ENCODE measurements around the gene ABRAXAS1.

ABRAXAS1 gene

DNA sequence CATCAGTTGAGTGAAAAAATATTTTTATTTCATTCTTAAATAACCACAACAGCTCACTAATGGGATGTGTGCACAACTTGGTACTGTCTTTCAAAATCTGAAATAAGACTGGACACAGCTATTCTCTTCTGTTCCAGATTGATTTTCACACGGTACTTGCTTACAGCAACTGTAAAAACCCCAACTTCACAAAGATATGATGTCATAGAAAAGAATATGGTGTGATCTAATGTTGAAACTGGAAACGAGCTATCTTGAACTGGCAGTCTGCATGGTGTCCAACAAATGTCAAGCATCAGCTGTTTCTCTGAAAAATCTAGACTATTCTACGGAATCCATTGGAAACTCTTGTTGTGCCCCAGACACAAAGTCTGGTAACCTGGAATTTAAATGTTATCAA lies 44.0 kb downstream of the ABRAXAS1 start:
- H3K4me3 ChIP-seq (ENCODE audit: low read depth, low read length) = no peak overlapping the region
- no peak overlapping the region for H3K27ac ChIP-seq (ENCODE audit: low read depth, low read length)
- peaks cover 11% of the 10 kb centered on the region; the same call in 1 of the 2 replicates for H3K36me3 ChIP-seq (ENCODE audit: control insufficient read depth, insufficient read depth, low read length)
- no peak overlapping the region for H3K9ac ChIP-seq (ENCODE audit: low read depth, low read length)
- no peaks in the 10 kb centered on the region for H3K27me3 ChIP-seq (ENCODE audit: control insufficient read depth, insufficient read depth, low read length)
- H3K9me3 ChIP-seq (ENCODE audit: control insufficient read depth, insufficient read depth, low read length) = no peaks in the 10 kb centered on the region
- H3K4me1 ChIP-seq (ENCODE audit: control insufficient read depth, insufficient read depth, low read length) = no peaks in the 10 kb centered on the region

DNA sequence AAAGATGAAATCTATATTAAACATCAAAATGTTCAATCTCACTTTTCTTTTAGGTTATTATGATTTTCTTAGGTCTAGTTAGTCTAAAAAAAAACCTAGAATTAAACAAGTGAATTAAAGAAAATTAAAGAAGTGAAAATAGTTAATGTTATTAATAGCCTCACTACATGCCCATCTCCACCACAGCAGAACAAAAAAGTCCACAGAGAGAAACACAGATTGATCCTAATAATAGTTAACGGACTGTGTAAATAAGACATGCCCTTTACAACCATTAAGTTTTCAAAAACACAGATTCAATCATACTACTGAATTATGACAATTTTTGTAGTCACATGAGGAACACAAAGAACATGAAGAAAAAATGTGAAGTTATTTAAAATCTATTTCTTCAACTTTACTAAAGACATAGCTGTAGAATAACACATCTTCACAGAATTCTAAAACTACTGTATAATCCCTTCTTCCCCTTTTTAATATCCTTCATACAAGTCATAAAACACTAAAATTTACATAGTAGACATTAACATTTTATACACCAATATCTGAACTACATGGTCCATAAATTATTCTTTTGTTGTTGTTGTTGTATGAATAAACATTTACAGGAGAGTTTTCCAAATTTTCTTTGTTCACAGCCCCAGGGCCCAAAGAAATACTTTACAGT lies 44.6 kb downstream of the ABRAXAS1 start:
- Histone ChIP-seq H3K36me3 (ENCODE audit: control insufficient read depth, insufficient read depth, low read length) (peaks cover 11% of the 10 kb centered on the region; the same call in 1 of the 2 replicates), H3K9ac (ENCODE audit: low read depth, low read length) (no peak overlapping the region), H3K9me3 (ENCODE audit: control insufficient read depth, insufficient read depth, low read length) (no peaks in the 10 kb centered on the region), H3K27ac (ENCODE audit: low read depth, low read length) (no peak overlapping the region), H3K4me3 (ENCODE audit: low read depth, low read length) (no peak overlapping the region), H3K4me1 (ENCODE audit: control insufficient read depth, insufficient read depth, low read length) (no peaks in the 10 kb centered on the region), H3K27me3 (ENCODE audit: control insufficient read depth, insufficient read depth, low read length) (no peaks in the 10 kb centered on the region)

DNA sequence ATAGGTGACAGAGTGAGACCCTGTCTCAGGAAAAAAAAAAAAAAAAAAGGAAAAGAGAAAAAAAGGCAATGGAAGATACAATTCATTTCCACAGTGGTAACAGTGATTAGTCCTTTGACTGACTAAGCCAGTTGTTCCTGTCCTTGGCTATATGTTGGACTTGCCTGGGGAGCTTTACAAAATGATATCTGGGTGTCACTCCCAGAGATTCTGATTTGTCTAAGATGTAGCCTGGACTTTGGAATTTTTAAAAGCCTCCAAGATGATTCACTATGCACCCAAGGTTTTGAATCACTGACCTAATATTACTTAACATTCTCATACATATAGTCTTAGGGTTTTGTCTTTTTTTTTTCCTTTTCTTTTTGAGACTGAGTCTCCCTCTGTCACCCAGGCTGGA lies 46.2 kb downstream of the ABRAXAS1 start:
- Histone ChIP-seq H3K27me3 (ENCODE audit: control insufficient read depth, insufficient read depth, low read length) (no peaks in the 10 kb centered on the region), H3K9me3 (ENCODE audit: control insufficient read depth, insufficient read depth, low read length) (no peaks in the 10 kb centered on the region), H3K27ac (ENCODE audit: low read depth, low read length) (no peak overlapping the region), H3K4me3 (ENCODE audit: low read depth, low read length) (no peak overlapping the region), H3K36me3 (ENCODE audit: control insufficient read depth, insufficient read depth, low read length) (0 out of 2 replicates have a peak, but pooled peaks cover 11% of the 10 kb centered on the region), H3K9ac (ENCODE audit: low read depth, low read length) (no peak overlapping the region), H3K4me1 (ENCODE audit: control insufficient read depth, insufficient read depth, low read length) (no peaks in the 10 kb centered on the region)

DNA sequence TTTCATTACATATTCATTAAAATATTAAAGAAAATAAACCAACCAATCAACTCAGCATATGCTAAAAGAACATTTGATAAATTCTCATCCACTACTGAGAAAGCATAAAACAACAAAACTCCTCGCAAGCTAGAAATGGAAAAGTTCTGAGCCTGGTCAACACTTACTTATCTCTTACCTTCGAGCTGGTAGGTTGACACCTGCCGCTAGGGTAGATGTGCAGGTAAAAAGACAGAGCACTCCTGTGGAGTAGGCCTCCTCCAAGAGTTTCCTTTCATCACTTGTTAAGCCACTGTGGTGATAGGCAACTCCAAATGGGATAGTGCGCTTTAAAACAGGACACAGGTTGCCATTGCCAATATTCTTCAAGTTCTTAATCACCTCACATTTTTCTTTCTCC lies 48.2 kb downstream of the ABRAXAS1 start:
- Histone ChIP-seq H3K9ac (ENCODE audit: low read depth, low read length) (no peak overlapping the region), H3K4me1 (ENCODE audit: control insufficient read depth, insufficient read depth, low read length) (no peaks in the 10 kb centered on the region), H3K9me3 (ENCODE audit: control insufficient read depth, insufficient read depth, low read length) (no peaks in the 10 kb centered on the region), H3K4me3 (ENCODE audit: low read depth, low read length) (no peak overlapping the region), H3K36me3 (ENCODE audit: control insufficient read depth, insufficient read depth, low read length) (0 out of 2 replicates have a peak, but pooled peaks cover 8% of the 10 kb centered on the region), H3K27me3 (ENCODE audit: control insufficient read depth, insufficient read depth, low read length) (no peaks in the 10 kb centered on the region), H3K27ac (ENCODE audit: low read depth, low read length) (no peak overlapping the region)

DNA sequence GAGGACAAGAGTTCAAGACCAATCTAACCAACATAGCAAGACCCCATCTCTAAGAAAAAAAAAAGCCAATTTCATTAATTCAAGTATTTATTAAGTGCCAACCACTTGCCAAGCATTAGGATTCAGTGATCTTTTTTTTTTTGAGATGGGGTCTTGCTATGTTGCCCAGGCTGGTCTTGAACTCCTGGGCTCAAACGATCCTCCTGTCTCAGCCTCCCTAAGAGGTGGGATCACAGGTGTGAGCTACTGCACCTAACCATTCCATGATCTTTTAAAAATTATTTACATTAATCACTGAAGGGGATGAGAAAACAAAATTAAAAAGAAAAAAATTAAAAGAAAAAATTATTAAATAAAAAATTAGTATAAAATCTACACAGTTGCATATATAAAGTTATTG lies 53.7 kb downstream of the ABRAXAS1 start:
- no peak overlapping the region for H3K4me3 ChIP-seq (ENCODE audit: low read depth, low read length)
- H3K36me3 ChIP-seq (ENCODE audit: control insufficient read depth, insufficient read depth, low read length) = no peaks in the 10 kb centered on the region
- no peak overlapping the region for H3K27ac ChIP-seq (ENCODE audit: low read depth, low read length)
- H3K27me3 ChIP-seq (ENCODE audit: control insufficient read depth, insufficient read depth, low read length) = no peaks in the 10 kb centered on the region
- H3K9me3 ChIP-seq (ENCODE audit: control insufficient read depth, insufficient read depth, low read length) = no peaks in the 10 kb centered on the region
- no peaks in the 10 kb centered on the region for H3K4me1 ChIP-seq (ENCODE audit: control insufficient read depth, insufficient read depth, low read length)
- no peak overlapping the region for H3K9ac ChIP-seq (ENCODE audit: low read depth, low read length)

DNA sequence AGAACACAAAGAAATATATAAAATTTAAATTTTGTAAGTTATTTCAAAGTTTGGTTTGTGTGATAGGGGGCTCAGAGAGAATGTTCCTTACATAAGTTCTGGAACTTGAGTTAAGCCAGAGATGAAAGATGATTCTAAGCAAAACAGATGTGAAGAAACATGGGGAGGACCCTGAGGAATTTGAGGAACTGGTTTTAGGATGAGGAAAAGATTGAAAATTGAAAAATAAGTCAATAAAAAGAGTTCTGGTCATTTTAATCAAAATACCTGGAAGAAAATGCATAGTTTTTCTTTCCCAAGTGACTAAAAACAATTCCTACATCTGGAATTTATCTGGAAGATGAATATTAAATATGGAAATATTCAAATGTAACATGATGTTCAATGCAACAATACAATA lies 66.7 kb downstream of the ABRAXAS1 start:
- peaks cover 10% of the 10 kb centered on the region for H3K36me3 ChIP-seq (ENCODE audit: control insufficient read depth, insufficient read depth, low read length)
- no peaks in the 10 kb centered on the region for H3K9me3 ChIP-seq (ENCODE audit: control insufficient read depth, insufficient read depth, low read length)
- H3K4me1 ChIP-seq (ENCODE audit: control insufficient read depth, insufficient read depth, low read length) = no peaks in the 10 kb centered on the region
- no peaks in the 10 kb centered on the region for H3K27me3 ChIP-seq (ENCODE audit: control insufficient read depth, insufficient read depth, low read length)
- H3K27ac ChIP-seq (ENCODE audit: low read depth, low read length) = no peak overlapping the region
- no peak overlapping the region for H3K9ac ChIP-seq (ENCODE audit: low read depth, low read length)
- no peak overlapping the region for H3K4me3 ChIP-seq (ENCODE audit: low read depth, low read length)

DNA sequence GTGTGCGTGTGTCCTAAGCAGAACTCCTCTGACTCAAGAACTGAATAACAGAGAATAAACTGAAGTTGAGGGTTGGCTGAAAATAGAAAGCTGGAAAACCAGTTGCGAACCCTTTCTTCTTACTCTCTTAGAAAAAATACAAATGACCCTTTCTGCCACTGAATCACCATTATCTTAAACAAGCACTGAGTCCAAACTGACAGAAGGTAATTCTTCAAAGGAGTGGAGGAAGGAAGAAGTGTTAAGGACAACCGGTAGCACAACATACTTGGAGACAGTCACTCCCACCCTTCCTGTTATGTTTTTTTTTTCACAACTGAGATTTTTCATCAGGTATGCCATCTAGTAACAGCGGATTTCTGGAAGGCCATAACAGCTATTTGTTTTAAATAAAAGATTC lies 67.3 kb downstream of the ABRAXAS1 start:
- Histone ChIP-seq H3K4me3 (ENCODE audit: low read depth, low read length) (no peak overlapping the region), H3K4me1 (ENCODE audit: control insufficient read depth, insufficient read depth, low read length) (no peaks in the 10 kb centered on the region), H3K27me3 (ENCODE audit: control insufficient read depth, insufficient read depth, low read length) (no peaks in the 10 kb centered on the region), H3K27ac (ENCODE audit: low read depth, low read length) (no peak overlapping the region), H3K36me3 (ENCODE audit: control insufficient read depth, insufficient read depth, low read length) (peaks cover 10% of the 10 kb centered on the region), H3K9me3 (ENCODE audit: control insufficient read depth, insufficient read depth, low read length) (no peaks in the 10 kb centered on the region), H3K9ac (ENCODE audit: low read depth, low read length) (no peak overlapping the region)

DNA sequence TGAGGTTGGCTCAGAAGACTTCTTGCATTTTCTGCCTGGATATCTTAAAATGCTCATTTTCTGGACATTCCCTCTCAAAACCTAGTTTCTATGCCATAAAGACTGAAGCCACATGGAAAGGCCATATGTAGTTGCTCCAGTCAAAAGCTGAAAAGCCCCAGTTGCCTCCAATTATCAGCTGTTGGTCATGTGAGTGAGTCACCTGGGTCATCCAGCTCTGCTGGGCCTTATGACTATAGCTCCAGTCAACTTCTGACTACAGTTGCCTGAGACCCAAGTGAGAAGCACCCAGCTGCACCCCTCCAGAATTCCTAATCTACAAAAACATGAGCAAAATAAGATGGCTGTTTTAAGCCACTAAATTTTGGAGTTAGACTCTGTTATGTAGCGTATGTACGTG lies 71.2 kb downstream of the ABRAXAS1 start:
- Histone ChIP-seq H3K4me1 (ENCODE audit: control insufficient read depth, insufficient read depth, low read length) (no peaks in the 10 kb centered on the region), H3K4me3 (ENCODE audit: low read depth, low read length) (no peak overlapping the region), H3K9me3 (ENCODE audit: control insufficient read depth, insufficient read depth, low read length) (no peaks in the 10 kb centered on the region)

More for the DNA sequence above, 71.2 kb downstream of the ABRAXAS1 start:
- Histone ChIP-seq H3K27me3 (ENCODE audit: control insufficient read depth, insufficient read depth, low read length) (no peaks in the 10 kb centered on the region), H3K36me3 (ENCODE audit: control insufficient read depth, insufficient read depth, low read length) (peaks cover 10% of the 10 kb centered on the region), H3K9ac (ENCODE audit: low read depth, low read length) (no peak overlapping the region), H3K27ac (ENCODE audit: low read depth, low read length) (no peak overlapping the region)

All from HUES48 (cell line).